GM21723 (cell line): ENCODE measurements around the gene TSPAN7.

ENCODE experiments used
- ATAC-seq: cut with Tn5 transposase; IDR thresholded peaks from one replicate; pipeline ENCODE4 v1.9.1; 2021; ENCODE audit warnings: mild to moderate bottlenecking, moderate library complexity; ENCODE audit not compliant: unreplicated experiment

Gene TSPAN7

GRCh38 chrX:38678821-38679220, 117.5 kb downstream of the TSPAN7 start:
- ATAC-seq: no peak

GRCh38 chrX:38679695-38680094, 118.4 kb downstream of the TSPAN7 start:
- ATAC-seq: no peak

DNA sequence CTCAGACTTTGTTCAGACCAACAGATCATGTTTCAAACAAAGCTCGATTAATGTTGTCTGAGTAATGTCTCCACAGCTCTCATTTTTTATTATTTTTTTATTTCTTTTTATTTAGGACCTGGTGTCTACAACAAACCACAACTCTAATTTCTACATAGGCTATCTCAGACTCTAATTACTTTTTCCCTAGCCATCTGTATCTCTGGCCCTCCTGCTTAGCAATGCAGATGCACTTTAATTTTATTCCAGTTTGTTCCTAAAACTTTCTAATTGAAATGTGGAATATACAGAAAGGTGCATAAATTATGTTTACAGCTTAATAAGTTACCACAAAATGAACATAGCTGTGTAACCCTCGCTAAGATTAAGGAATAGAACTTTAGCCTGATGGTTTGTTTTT, 120.8 kb downstream of the TSPAN7 start:
- no peak for ATAC-seq

- ATAC-seq: no peak
Observed at GRCh38 chrX:38692961-38693360, 131.6 kb downstream of the TSPAN7 start.

DNA sequence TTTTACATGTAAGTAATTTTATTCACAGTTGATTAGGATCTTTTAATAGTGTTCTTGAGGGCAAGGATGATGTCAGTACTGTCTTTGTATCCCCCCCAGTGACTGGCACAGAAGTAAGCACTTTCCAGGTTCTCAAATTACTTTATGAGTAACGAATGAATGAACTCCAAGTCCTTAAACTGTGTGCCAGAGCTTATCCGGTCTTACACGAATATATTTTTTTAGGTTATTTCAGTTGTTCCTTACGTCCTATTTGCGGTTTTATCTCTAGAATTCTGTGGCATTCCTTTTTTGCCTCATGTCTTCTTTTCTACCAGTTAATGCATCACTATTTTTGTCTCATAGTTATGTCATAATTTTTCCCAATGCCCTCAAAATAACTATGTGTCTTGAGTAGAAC, 133.1 kb downstream of the TSPAN7 start:
- no peak for ATAC-seq

- ATAC-seq: no peak
Observed at GRCh38 chrX:38697461-38697860, 136.1 kb downstream of the TSPAN7 start.

DNA sequence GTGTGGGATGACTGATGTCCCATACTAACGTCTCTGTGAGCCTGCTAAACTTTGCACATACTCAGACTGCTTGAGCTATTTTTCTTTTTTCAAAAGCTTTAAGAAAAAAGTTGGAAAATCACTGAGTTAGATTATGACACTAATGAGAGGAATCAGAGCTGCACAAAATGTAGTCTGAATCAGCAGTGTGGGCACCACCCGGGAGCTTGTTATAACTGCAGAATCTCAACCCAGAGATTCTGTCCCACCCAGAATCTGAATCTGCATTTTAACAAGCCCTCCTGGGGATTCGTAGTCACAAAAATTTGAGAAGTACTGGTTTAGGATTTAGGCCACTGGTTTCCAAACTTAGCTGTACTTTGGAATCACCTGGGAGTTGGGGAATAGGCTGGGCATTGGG, 137.8 kb downstream of the TSPAN7 start:
- ATAC-seq: no peak

- ATAC-seq: no peak
Observed at GRCh38 chrX:38699696-38700095, 138.4 kb downstream of the TSPAN7 start.

DNA sequence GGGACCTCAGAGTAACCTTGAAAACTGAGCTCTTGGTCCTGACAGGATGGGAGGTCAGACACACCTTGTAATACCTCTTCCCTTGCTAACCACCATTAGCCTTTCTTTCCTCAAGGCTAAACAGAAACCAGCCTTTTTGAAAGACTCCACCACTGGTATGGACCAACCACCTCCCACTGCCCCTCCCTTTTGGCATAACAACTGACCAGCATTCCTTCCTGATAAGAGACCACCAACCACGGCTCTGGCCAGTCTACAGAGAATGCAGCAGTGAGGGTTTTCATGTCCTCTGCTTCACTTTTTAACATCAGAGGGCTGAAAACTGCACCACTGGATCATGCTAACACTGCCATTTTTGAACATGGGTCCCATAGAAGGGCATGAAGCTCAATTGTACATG, 139.7 kb downstream of the TSPAN7 start:
- ATAC-seq: no peak

DNA sequence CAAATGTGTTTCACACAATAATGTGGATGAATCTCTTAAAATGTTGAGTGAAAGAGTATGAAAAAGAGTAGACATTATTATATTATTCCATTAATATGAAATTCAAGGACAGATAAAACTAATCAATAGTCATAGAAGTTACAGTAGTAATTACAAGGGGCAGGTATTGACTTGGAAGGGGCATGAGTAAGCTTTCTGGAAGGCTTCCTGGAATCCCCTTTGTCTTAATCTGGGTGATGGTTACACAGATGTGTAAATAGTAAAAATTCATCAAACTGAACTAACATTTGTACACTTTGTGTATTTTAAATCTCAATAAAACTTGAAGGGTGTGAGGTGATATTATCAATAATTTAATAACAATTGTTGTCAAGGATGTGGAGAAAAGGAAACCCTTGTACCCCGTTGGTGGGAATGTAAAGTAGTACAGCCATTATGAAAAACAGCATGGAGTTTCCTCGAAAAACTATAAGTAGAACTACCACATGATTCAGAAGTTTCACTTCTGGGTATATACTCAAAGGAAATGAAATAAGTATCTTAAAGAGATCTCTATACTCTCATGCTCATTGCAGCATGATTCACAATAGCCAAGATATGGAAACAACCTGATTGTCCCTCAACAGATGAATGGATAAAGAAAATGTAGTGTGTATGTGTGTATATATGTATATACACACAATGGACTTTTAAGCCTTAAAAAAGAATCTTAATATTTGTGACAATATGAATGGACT, 143.0 kb downstream of the TSPAN7 start:
- no peak for ATAC-seq

GRCh38 chrX:38717871-38718270, 156.5 kb downstream of the TSPAN7 start:
- ATAC-seq: no peak

- no peak for ATAC-seq
Observed at GRCh38 chrX:38718311-38718710, 157.0 kb downstream of the TSPAN7 start.

DNA sequence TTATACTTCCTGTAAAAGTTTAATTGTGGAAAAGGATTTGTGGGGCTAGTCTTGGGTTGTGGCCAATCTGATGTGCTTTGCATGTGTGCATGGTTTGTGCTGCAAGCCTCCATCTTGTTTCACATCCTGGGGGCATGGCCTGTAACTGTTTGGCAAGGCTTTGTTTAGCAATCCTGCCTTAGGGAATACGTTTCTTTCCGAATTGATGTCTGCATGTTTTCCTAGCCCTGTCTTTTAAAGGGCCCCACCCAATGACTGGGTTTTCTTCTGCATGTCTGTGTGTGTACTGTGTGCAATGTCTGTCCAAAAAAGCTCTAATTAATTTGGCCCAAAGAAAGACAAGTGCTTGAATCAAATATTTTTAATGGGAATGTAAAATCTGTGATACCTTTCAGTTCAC, 165.3 kb downstream of the TSPAN7 start:
- ATAC-seq: no peak

DNA sequence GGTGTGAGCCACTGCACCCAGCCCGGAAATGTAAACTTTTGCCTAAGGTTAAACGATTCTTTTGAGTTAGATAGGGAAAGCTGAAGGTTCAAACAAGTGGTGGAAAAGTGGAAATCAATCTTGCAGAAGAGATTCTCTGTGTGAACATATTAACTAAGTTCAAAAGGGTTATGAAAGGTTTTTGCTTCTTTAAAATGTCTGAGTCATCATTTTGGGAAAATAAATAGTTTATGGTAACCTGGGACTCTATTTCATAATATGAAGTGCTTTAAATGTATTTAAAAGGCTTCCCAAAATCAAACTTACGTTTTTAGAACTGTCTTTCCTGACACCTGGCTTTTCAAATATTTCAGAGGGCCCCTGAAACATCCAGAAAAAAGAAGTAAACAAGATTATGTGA, 166.3 kb downstream of the TSPAN7 start:
- no peak for ATAC-seq

DNA sequence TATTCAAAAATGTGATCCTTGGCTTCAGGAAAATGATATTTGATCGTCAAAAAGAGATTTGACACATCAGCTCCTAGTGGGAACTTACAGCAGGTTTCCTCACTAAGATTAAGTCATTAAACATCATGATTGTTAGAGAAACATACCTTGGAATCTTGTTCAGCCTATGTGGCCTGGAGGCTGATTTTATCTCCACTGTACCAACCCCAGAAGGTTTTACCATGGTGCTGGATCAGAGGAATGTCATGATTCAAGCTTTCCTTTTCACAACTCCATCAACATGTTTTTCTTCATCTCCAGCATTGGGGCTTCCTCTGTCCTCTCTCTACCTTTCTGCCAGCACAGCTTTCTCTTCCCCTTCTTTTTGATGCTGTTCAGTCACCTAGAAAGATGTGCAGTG, 171.5 kb downstream of the TSPAN7 start:
- no peak for ATAC-seq
